GM13976 (cell line): ENCODE data around the gene ATP11A.

Experiments used
- DNase-seq: peaks from one replicate; pipeline ENCODE4 v3.0.0; 2012; ENCODE audit warnings: low spot score
- in situ Hi-C: fragments of 300-500 bp; cut with MboI; formaldehyde crosslinking; loops from one replicate; pipeline ENCODE4 v1.12.0; 2022; ENCODE audit warnings: low sequenced_read_pairs, mixed read lengths, inconsistent platforms; ENCODE audit not compliant: unreplicated experiment
- TF ChIP-seq, protein P1 (sequence below): IDR thresholded peaks from 2 replicates; pipeline ENCODE4 v1.5.1; 2012; ENCODE audit warnings: borderline replicate concordance, mild to moderate bottlenecking; ENCODE audit not compliant: insufficient read depth; ENCODE audit errors: extremely low read depth, missing control alignments, control extremely low read depth

The ATP11A gene

DNA sequence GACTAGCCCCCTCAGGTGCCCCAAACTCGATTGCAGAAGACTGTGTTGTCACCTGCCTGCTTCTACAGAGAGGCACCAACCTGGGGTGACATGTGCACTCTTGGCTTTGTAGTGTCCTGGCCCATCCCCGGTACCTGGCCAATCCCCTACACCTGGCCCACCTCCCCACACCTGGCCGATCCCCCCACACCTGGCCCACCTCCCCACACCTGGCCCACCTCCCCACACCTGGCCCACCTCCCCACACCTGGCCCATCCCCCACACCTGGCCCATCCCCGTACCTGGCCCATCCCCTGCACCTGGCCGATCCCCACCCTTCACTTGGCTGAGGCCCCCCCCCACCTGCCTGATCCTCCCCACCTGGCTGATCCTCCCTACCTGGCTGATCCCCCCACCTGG is 25.4 kb downstream of the ATP11A start:
- in situ Hi-C loops, result no loop called here
- no peak for DNase-seq
- TF ChIP-seq, protein P1, sequence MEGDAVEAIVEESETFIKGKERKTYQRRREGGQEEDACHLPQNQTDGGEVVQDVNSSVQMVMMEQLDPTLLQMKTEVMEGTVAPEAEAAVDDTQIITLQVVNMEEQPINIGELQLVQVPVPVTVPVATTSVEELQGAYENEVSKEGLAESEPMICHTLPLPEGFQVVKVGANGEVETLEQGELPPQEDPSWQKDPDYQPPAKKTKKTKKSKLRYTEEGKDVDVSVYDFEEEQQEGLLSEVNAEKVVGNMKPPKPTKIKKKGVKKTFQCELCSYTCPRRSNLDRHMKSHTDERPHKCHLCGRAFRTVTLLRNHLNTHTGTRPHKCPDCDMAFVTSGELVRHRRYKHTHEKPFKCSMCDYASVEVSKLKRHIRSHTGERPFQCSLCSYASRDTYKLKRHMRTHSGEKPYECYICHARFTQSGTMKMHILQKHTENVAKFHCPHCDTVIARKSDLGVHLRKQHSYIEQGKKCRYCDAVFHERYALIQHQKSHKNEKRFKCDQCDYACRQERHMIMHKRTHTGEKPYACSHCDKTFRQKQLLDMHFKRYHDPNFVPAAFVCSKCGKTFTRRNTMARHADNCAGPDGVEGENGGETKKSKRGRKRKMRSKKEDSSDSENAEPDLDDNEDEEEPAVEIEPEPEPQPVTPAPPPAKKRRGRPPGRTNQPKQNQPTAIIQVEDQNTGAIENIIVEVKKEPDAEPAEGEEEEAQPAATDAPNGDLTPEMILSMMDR, result no peak

DNA sequence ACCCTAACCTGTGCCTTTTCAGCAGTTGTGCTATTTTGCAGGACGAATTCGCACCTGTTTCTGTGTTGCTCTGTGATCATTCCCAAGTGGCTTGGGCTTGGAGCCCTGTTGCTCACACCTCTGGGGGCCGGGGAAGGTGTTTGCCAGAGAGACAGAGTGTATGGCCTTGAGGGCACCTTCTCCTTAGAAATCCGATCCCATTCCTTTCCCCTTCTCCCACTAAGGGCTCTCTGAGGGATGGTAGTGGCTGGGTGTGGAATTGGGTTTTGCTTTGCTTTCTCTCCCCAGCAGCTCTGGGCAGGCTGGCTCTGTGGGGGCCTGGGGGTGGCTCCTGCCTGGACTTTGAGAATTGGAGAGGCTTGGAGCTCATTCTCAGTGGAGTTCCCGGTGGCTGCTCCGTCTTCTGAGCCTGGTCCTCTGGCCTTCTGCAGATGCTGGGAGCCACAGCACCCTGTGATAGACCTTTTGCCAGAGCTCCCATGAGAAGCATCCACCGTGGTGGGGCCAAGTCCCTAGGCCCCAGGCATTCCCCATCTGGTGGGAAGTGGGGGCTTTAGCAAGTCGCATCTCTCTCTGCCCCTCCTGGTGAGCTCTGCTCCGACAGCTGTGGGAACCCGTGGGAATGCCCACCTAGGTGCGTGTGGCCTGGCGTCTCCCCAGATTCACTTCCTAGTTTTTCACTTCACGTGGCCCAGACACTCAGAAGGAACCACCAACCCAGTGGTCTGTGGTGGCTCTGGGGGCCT is 26.1 kb downstream of the ATP11A start:
- no peak for DNase-seq
- in situ Hi-C loops, result no loop called here
- TF ChIP-seq, protein P1, result no peak

- no peak for DNase-seq
- TF ChIP-seq, protein P1, result no peak
Observed at GRCh38 chr13:112716461-112716820, 26.6 kb downstream of the ATP11A start.

GRCh38 chr13:112716841-112717520 is 27.1 kb downstream of the ATP11A start:
- in situ Hi-C loops, result no loop called here
- TF ChIP-seq, protein P1, result no peak
- DNase-seq, result no peak

More at GRCh38 chr13:112716461-112716820, 26.6 kb downstream of the ATP11A start:
- in situ Hi-C loops, result no loop called here

DNA sequence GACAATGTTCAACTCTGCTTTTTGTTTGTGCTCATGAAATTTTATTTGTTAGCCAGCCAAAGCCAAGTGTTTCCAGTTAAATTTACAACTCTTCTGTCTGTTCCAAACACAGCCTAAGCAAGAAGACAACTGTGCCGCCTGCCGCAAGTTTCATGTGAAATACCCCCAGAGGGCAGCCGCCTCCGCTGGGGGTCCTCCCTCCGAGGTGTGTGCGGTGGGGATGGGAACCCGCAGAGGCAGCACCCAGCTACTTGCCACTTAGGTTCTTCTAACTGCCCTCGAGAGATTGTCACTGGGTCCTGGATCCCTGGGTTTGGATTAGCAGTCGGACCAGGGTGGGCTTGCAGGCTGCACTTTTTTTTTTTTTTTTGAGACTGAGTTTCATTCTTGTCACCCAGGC is 28.5 kb downstream of the ATP11A start:
- in situ Hi-C loops, result no loop called here
- TF ChIP-seq, protein P1, result no peak
- no peak for DNase-seq

- TF ChIP-seq, protein P1, result no peak
- in situ Hi-C loops, result no loop called here
- no peak for DNase-seq
Observed at GRCh38 chr13:112719016-112719415, 29.2 kb downstream of the ATP11A start.
